Omental fat pad (tissue), 4 donors: ENCODE results near the gene CHCHD4. TPM values are rescaled to one million over a fixed set of nuclear protein-coding genes. Genes with fewer than 3 reads are reported as not detected.

Experiments used
- ATAC-seq: fragments of 150-250 bp; one replicate; pipeline ENCODE4 v1.9.1; 2016; ENCODE audit warnings: mild to moderate bottlenecking, moderate library complexity; ENCODE audit not compliant: low FRiP score
- DNase-seq: peaks from one replicate; pipeline ENCODE4 v3.0.0-alpha.2; 2019; ENCODE audit warnings: low spot score
- CTCF ChIP-seq, 3 donors: fragments of 450-650 bp; IDR thresholded peaks; one replicate each; pipeline ENCODE4 v1.5.1; 2016 to 2017; ENCODE audit warnings: antibody characterized with exemption in 3 of 3, mild to moderate bottlenecking in 3 of 3, moderate library complexity in 2 of 3
- total RNA-seq, 4 donors: library from RNA; depleted of rRNA; stranded (reverse); fragments of >200 nt; gene quantifications; one replicate each; pipeline ENCODE4 v1.1.0, GENCODE V29; 2016

CHCHD4 gene
- total RNA-seq, 4 donors from 2014 or later = 11.4 to 19.1 (median 14.7) TPM

GRCh38 chr3:14150491-14151230 lies 26.0 kb upstream of the CHCHD4 start:
- TF ChIP-seq CTCF (IDR thresholded peaks at IDR 0.05) = no peak
- no peak for ATAC-seq
- DNase-seq = no peak

- DNase-seq = no peak
Observed at GRCh38 chr3:14150078-14150477, 25.4 kb upstream of the CHCHD4 start.

GRCh38 chr3:14148041-14148985 lies 23.6 kb upstream of the CHCHD4 start:
- ATAC-seq (no peak), DNase-seq (no peak)
- no peak for TF ChIP-seq CTCF (IDR thresholded peaks at IDR 0.05)

More at GRCh38 chr3:14150078-14150477, 25.4 kb upstream of the CHCHD4 start:
- no peak for ATAC-seq
- no peak for TF ChIP-seq CTCF (IDR thresholded peaks at IDR 0.05)

- DNase-seq = no peak
- no peak for ATAC-seq
- no peak for TF ChIP-seq CTCF (IDR thresholded peaks at IDR 0.05)
Observed at GRCh38 chr3:14147617-14148016, 22.9 kb upstream of the CHCHD4 start.

- ATAC-seq (no peak), DNase-seq (no peak)
- no peak for TF ChIP-seq CTCF (IDR thresholded peaks at IDR 0.05)
Observed at GRCh38 chr3:14147066-14147435, 22.4 kb upstream of the CHCHD4 start.

- no peak for TF ChIP-seq CTCF (IDR thresholded peaks at IDR 0.05)
- ATAC-seq (no peak), DNase-seq (no peak)
Observed at GRCh38 chr3:14146381-14147065, 21.9 kb upstream of the CHCHD4 start.
